HG03280 (cell line): Measurements from ENCODE around the gene OSBPL10.

ENCODE experiments used
- ATAC-seq: cut with Tn5 transposase; IDR thresholded peaks from one replicate; pipeline ENCODE4 v1.9.1; 2021; ENCODE audit warnings: mild to moderate bottlenecking, moderate library complexity; ENCODE audit not compliant: unreplicated experiment

OSBPL10 gene

DNA sequence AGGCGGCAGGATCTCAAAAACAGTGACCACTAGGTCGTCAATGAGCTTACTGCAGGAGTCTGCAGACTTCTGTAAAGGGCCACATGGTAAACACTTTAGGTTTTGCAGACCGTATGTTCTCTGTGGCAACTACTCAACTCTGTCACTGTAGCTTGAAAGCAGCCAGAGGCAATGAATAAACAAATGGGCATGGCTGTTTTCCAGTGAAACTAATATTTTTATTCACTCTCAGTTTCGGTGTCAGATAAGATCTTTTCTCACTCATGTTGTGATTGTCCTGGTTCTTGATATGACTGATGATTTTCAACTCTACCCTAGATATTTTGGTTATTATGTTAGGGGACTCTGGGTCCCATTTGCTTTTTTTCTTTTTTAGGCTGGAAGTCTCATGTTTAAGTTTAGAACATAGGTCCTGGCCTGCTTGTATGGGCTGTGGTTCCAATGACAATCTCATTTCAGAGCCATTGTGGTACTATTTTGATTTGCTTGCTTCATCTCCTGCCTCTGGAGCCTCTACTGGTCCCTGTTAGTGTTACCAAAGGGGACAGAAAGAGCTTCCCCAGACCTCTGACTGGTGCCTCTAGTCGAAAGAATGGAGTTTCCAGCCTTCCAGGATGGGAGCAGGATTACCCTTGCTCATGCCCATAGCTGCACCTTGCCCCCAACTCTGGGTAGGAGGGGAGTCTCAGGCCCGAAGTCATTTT lies 226.3 kb downstream of the OSBPL10 start:
- peak; percentile 92 for ATAC-seq

GRCh38 chr3:31753050-31753425 lies 228.0 kb downstream of the OSBPL10 start:
- no peak for ATAC-seq

GRCh38 chr3:31752305-31753049 lies 228.6 kb downstream of the OSBPL10 start:
- ATAC-seq = no peak

GRCh38 chr3:31750341-31750740 lies 230.7 kb downstream of the OSBPL10 start:
- ATAC-seq = no peak

DNA sequence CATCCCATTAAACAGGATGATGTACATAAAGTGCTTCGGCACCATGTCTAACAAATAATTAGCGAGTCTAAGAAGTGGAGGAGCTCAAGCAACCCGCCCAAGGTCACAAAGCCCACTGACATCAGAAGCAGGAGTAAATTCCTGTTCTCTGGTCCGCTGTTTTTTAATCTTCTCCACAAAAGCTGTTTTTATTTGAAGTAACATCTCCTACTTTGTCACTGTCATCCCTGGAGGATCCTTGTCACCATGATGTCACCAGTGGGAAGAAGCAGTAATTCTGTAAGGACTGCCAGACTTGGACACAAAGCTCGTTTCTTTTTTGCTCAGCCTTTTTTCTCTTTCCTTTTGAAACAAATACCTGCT lies 232.1 kb downstream of the OSBPL10 start:
- no peak for ATAC-seq

DNA sequence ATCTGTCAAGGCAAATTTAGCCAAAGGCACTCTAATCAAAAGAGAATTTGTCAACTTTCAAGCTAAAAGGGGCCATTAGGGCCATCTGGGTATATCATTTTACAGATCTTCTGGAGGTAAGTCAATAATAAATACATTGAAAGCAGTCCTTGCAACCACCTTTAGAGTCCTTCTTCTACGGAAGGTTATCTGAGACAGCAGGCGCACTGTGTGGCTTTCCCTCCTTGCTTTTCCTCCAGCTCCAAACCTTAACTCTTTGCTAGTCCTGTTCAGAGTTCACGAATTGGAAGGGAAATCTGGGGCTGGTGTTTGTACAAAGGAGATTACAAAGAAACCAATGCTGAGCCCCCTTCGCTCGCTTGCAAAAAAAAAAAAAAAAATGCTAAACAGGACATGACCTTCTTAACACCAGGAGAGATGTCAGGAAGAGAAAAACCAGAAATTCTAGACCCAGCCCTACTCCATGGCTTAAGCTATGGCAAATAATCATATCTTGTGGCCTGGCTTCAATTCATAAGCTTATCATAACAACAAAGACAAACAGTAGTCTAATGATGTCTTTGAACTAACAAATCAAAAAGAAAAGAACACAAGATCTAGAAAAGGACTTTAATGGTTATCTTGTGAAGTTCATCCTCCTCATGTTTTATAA lies 232.7 kb downstream of the OSBPL10 start:
- no peak for ATAC-seq

GRCh38 chr3:31747785-31748184 lies 233.3 kb downstream of the OSBPL10 start:
- no peak for ATAC-seq

DNA sequence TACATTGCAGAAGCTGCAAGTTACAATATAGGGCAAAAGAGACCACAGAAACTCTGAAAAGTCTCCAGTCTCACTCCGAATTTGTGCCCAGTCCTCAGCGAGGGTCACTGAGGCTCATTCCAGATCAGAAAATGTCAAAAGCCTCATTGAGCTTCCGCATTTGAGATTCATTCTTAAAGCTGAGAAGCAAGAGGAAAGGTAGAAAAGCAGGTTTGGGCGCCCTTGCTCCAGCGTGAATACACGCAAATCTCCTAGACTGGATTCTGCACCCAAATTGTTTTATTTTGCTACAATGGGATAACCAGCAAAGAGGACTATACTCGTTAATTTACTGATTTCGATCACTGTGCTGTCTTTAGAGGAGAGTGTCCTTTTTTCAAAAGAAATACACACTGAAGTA lies 236.1 kb downstream of the OSBPL10 start:
- no peak for ATAC-seq

GRCh38 chr3:31743331-31744089 lies 237.6 kb downstream of the OSBPL10 start:
- ATAC-seq = no peak

- no peak for ATAC-seq
These were observed 240.7 kb downstream of the OSBPL10 start for GRCh38 chr3:31740397-31740796.

DNA sequence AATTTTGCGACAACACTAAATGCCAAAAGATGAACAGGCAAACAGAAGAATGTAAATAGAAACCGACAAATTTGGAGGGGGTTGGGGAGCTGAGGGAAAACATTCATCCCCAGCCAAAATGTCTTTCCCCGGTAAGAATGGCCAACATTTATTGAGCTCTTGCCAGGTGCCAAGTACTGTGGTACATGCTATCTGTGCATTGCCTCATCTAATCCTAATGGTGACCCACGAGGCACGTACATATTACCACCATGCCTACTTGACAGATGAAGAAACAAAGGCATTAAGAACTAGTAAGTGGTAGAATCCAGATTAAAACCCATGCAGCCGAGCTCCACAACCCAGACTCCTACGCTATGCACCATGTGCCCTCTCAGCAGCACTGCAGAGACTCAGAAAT lies 242.7 kb downstream of the OSBPL10 start:
- no peak for ATAC-seq

GRCh38 chr3:31735667-31736066 lies 245.4 kb downstream of the OSBPL10 start:
- ATAC-seq = no peak

DNA sequence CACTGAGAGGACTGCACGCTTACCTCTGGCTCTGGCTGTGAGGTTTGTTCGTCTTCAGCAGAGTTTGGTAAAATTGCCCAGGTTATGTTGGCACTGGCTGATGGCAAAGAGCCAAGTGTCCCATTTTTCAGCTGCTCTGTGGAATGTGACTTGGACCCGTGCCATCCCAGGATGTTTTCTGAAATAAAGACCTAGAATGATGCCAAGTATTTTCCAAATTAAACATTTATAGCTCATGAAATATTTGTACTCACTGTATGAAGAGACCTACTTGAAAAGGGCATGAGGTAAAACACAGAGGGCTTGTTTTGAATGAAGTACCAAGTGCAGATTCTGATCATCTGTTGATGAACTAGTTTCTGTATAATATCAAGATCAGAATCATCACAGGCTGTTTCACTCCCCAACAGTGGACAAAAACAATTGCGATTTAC lies 247.8 kb downstream of the OSBPL10 start:
- ATAC-seq = no peak

DNA sequence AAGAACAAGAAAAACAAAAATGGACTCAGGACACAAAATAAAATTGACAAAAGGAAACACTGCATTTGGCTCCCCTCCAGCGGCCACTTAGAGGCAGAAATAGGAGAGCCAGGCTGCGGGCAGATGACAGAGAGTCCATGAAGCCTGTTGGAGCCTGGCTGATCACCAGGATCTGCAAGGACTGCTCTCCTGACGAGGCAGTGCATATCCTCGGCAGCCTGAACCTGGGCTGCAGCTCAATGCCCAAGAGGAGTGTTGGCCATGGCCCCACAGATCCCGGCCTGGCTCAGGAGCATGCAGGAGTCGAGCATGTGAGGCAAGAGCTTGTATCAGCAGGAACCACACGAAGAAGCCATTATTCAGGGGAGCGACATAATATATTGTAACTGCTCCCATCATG lies 248.5 kb downstream of the OSBPL10 start:
- no peak for ATAC-seq

- no peak for ATAC-seq
These were observed 251.5 kb downstream of the OSBPL10 start for GRCh38 chr3:31729573-31729972.

- ATAC-seq = no peak
These were observed 252.0 kb downstream of the OSBPL10 start for GRCh38 chr3:31729082-31729481.

DNA sequence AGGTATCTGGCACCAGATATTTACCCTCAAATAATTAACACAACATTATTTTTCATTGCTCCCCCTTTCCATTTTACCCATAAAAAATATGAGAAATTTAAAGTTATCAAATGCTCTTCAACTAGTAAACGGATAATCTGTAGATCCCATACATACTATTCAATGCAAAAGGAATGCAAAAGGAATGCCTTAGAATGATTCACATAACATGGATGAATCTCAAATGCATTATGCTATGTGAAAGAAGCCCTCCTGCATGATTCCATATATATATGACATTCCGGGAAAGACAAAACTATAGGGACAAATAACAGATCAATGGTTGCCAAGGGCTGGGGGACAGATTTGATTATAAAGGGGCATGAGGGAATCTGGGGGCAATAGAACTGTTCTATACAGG lies 252.7 kb downstream of the OSBPL10 start:
- ATAC-seq = no peak

DNA sequence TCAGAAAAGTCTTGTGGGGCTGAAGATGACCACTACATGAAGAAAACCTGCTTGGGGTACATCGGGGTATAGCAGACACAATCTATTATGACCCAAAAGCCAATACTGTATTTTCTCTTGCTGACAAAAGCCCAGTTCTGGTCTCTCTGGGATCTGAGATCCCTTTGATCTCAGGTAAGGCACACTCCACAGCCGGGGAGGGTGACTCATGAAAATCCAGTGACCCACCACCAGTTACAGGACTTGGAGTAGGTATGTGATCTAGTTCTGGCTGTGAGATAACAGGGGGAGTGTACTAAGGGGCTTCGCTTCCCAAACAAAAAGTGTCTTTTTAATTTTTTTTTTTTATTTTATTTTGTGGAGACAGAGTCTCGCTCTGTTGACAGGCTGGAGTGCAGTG lies 255.1 kb downstream of the OSBPL10 start:
- ATAC-seq = no peak

- ATAC-seq = no peak
These were observed 255.5 kb downstream of the OSBPL10 start for GRCh38 chr3:31725568-31725967.

- ATAC-seq = peak; percentile 69
These were observed 256.4 kb downstream of the OSBPL10 start for GRCh38 chr3:31724651-31725050.

GRCh38 chr3:31724116-31724515 lies 256.9 kb downstream of the OSBPL10 start:
- no peak for ATAC-seq
